Right atrium auricular region (tissue), 2 donors: ENCODE results near the gene UXS1. TPM values are rescaled to one million over a fixed set of nuclear protein-coding genes. Genes with fewer than 3 reads are reported as not detected.

ENCODE experiments used
- DNase-seq: peaks from one replicate; pipeline ENCODE4 v3.0.0-alpha.2; 2019; ENCODE audit warnings: low spot score
- H3K27ac ChIP-seq, 2 donors: fragments of 200-600 bp; sonication (generic); 1 replicate in 1 of 2; 2 replicates in 1 of 2; pipeline ENCODE4 v1.5.1; 2016 to 2019
- H3K27me3 ChIP-seq, 2 donors: fragments of 200-600 bp; sonication (generic); one replicate each; pipeline versions ENCODE4 v1.5.1 to v1.6.0; 2017 to 2019
- H3K36me3 ChIP-seq: fragments of 200-600 bp; sonication (generic); one replicate; pipeline ENCODE4 v1.5.1; 2016
- H3K4me1 ChIP-seq, 2 donors: fragments of 200-600 bp; sonication (generic); one replicate each; pipeline versions ENCODE4 v1.5.1 to v1.6.0; 2017 to 2019
- H3K4me3 ChIP-seq, 2 donors: fragments of 200-600 bp; sonication (generic); 1 replicate in 1 of 2; 2 replicates in 1 of 2; pipeline ENCODE4 v1.5.1; 2017 to 2019; ENCODE audit warnings: mild to moderate bottlenecking in 1 of 2, moderate library complexity in 1 of 2
- H3K9me3 ChIP-seq, 2 donors: fragments of 200-600 bp; sonication (generic); one replicate each; pipeline ENCODE4 v1.5.1; 2019
- total RNA-seq, 2 donors: library from RNA; depleted of rRNA; stranded (reverse); fragments of >200 nt; gene quantifications; one replicate each; pipeline ENCODE4 v1.1.0, GENCODE V29; 2016
- TF ChIP-seq, protein P1 (sequence below), 2 donors: fragments of 200-600 bp; sonication (generic); IDR thresholded peaks; one replicate each; pipeline ENCODE4 v1.5.1; 2019; ENCODE audit warnings: antibody characterized with exemption in 2 of 2

UXS1 gene
- total RNA-seq, 2 donors from 2014 or later, result 25.0 to 33.5 TPM

DNA sequence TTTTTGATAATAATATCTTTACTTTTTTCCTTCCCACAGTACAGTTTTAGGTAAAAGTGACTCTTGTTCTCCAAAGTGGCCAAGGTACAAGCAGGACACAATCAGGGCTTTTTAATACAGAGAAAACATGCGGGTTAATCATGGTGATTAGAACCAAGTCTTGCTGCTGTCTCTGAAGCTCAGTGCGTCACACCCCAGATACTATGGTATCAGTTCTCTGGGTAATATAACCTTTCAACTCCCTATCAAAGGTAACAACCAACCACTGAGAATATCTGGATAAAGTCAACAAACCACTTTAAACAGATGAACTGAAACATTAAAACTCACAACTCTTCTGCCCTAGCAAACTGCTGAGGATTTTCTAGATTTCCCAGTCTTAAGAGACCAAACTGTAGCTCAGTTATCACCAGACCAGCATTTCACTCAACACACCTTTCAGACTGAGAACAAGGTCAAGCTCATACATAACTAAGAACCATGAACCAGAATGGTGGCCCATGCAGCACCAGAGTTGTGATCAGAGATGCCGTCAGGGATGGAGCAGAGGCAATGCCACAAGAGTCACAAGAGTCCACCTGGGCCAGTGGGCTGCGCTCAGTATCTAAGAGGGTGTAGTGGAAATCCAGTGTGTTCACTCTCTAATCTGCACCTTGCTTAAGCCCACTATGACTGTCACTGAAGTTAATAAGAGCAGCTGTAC, 103.0 kb downstream of the UXS1 start:
- Histone ChIP-seq H3K36me3 (no peaks in the 10 kb centered on the region), H3K27me3 (no peaks in the 10 kb centered on the region), H3K9me3 (no peaks in the 10 kb centered on the region), H3K27ac (no peak overlapping the region), H3K4me1 (no peaks in the 10 kb centered on the region), H3K4me3 (no peak overlapping the region)
- no peak for DNase-seq
- TF ChIP-seq, protein P1, sequence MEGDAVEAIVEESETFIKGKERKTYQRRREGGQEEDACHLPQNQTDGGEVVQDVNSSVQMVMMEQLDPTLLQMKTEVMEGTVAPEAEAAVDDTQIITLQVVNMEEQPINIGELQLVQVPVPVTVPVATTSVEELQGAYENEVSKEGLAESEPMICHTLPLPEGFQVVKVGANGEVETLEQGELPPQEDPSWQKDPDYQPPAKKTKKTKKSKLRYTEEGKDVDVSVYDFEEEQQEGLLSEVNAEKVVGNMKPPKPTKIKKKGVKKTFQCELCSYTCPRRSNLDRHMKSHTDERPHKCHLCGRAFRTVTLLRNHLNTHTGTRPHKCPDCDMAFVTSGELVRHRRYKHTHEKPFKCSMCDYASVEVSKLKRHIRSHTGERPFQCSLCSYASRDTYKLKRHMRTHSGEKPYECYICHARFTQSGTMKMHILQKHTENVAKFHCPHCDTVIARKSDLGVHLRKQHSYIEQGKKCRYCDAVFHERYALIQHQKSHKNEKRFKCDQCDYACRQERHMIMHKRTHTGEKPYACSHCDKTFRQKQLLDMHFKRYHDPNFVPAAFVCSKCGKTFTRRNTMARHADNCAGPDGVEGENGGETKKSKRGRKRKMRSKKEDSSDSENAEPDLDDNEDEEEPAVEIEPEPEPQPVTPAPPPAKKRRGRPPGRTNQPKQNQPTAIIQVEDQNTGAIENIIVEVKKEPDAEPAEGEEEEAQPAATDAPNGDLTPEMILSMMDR (IDR thresholded peaks at IDR 0.05), result no peak

DNA sequence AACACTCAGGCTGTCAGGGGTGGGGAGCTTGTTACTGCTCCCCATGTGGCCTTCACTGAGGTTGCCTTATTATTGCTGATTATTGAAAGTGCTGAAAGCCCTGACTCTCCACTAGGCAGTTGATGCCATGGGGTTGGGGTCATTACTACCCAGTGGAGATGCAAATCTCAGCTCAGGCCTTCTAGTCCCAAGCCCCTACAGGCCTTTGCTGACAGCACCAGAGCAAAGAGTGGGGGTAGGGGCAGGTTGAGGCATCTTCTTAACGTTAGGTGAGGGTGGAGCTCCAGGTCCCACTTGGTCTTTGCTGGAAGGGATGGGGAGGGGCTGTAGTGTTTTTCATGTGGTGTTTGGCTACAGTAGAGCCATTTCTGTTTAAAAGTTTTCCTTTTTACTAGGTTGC, 104.5 kb downstream of the UXS1 start:
- no peak for DNase-seq
- TF ChIP-seq, protein P1 (IDR thresholded peaks at IDR 0.05), result no peak
- H3K9me3 ChIP-seq, result no peaks in the 10 kb centered on the region

DNA sequence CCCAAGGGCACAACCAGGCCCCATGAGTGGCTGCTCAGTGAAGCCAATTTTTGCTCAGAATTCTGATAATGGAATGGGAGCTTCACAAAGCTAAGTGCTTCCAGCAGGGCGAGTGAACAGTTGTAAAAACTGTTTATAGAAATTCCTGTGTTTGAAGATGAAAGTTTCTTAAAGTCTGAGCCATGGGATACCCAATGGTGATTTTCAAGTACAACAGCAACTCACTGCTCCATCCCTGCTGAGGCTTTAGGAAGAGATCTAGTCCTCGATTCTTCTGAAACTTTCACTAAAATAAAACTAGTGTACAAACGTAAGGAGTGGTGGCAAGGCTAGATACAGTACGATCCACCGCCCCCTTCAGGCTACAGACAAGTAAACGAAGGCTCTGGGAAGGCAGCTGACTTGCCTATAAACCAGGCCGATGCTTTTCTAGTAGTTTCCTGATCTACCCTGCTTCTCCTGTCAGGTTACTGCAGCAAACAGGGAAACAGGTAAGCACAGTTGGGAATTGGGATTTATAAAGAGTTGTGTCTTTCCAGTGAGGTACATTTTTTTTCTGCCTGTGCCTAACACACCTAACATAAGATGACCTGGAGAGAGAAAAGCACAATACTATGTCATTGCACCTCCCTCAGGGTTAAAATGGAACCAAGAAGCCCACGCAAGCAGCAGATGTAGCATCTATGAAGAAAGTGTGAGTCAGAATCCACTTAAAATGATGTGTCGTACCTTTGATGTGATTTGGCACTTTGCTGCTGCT, 108.7 kb downstream of the UXS1 start:
- no peaks in the 10 kb centered on the region for H3K36me3 ChIP-seq
- no peaks in the 10 kb centered on the region for H3K4me1 ChIP-seq
- H3K27ac ChIP-seq, result no peak overlapping the region
- no peaks in the 10 kb centered on the region for H3K27me3 ChIP-seq
- no peak for DNase-seq
- H3K4me3 ChIP-seq, result no peak overlapping the region
- no peaks in the 10 kb centered on the region for H3K9me3 ChIP-seq
- TF ChIP-seq, protein P1 (IDR thresholded peaks at IDR 0.05), result peak in 1 of 2 donors; percentile 65

More for the DNA sequence above, 104.5 kb downstream of the UXS1 start:
- no peak overlapping the region for H3K27ac ChIP-seq
- no peaks in the 10 kb centered on the region for H3K36me3 ChIP-seq
- H3K4me3 ChIP-seq, result no peak overlapping the region
- H3K4me1 ChIP-seq, result no peaks in the 10 kb centered on the region
- H3K27me3 ChIP-seq, result no peaks in the 10 kb centered on the region

DNA sequence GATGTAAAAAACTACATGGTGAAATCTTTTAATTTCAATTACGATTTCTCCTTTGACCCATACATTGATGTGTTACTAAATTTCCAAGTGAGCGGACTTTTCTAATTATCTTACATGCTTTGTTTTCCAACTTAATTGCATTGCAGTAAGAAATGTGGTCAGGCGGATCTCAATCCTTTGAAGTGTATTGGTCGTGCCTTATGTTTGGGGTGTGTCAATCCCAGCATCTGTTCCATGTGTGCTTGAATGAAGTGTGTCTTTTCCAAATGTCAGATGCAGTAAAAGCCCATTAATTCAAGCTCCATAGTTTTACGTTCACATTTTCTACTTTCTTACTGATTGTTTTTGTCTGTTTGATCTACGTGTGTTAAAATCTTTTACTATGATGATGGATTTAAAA, 113.1 kb downstream of the UXS1 start:
- TF ChIP-seq, protein P1 (IDR thresholded peaks at IDR 0.05), result no peak
- Histone ChIP-seq H3K27ac (no peak overlapping the region), H3K4me3 (no peak overlapping the region), H3K27me3 (no peaks in the 10 kb centered on the region), H3K4me1 (no peaks in the 10 kb centered on the region), H3K9me3 (no peaks in the 10 kb centered on the region), H3K36me3 (no peaks in the 10 kb centered on the region)
- DNase-seq, result no peak

DNA sequence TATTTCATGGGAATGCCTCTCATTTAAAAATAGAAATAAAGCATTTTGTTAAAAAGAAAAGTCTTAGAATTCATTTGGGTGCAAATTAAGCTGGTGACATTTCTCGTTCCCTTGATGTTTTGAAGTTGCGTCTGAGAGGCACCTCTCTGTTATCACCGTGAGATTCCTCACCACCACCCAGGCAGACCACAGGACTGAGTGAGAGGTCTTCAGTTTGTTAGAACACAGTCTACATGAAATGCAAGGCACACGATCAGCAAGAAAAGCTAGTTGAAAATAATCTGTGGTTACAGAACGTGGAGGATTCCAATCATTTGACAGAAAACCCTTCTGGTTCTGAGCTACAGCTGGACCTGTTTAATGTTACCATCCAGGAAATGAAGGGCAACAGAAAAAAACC, 116.0 kb downstream of the UXS1 start:
- TF ChIP-seq, protein P1 (IDR thresholded peaks at IDR 0.05), result no peak
- no peaks in the 10 kb centered on the region for H3K9me3 ChIP-seq
- H3K27ac ChIP-seq, result no peak overlapping the region
- no peaks in the 10 kb centered on the region for H3K27me3 ChIP-seq
- DNase-seq, result no peak
- H3K36me3 ChIP-seq, result no peaks in the 10 kb centered on the region
- H3K4me1 ChIP-seq, result no peaks in the 10 kb centered on the region
- H3K4me3 ChIP-seq, result no peak overlapping the region
